Gastroesophageal sphincter (tissue), 4 donors: Measurements from ENCODE around the gene RERGL. TPM values are rescaled to one million over a fixed set of nuclear protein-coding genes. Genes with fewer than 3 reads are reported as not detected.
"Not testable (repeated sequence)": the region's sequence is repeated elsewhere in the genome, so short reads cannot be mapped to it uniquely, and the experiment has no call there.

Experiments used
- ATAC-seq: fragments of 150-250 bp; one replicate; pipeline ENCODE4 v1.9.1; 2016; ENCODE audit warnings: mild to moderate bottlenecking, moderate library complexity
- H3K27ac ChIP-seq, 4 donors: fragments of 200-600 bp; sonication (generic) in 3 of 4; 1 replicate in 3 of 4; 2 replicates in 1 of 4; pipeline ENCODE4 v1.5.1; 2016 to 2019
- H3K27me3 ChIP-seq: fragments of 200-600 bp; sonication (generic); one replicate; pipeline ENCODE4 v1.5.1; 2019
- H3K36me3 ChIP-seq, 2 donors: fragments of 200-600 bp; sonication (generic); one replicate each; pipeline ENCODE4 v1.5.1; 2019; ENCODE audit warnings: control low read depth in 1 of 2
- H3K4me1 ChIP-seq, 3 donors: fragments of 200-600 bp; sonication (generic); 1 replicate in 2 of 3; 2 replicates in 1 of 3; pipeline ENCODE4 v1.5.1; 2016 to 2019; ENCODE audit warnings: control low read depth in 2 of 3
- H3K4me3 ChIP-seq, 2 donors: fragments of 200-600 bp; sonication (generic); one replicate each; pipeline ENCODE4 v1.5.1; 2019; ENCODE audit warnings: mild to moderate bottlenecking in 1 of 2, moderate library complexity in 1 of 2
- H3K9me3 ChIP-seq, 3 donors: fragments of 200-600 bp; sonication (generic); one replicate each; pipeline ENCODE4 v1.5.1; 2017 to 2019; ENCODE audit warnings: control low read depth in 2 of 3
- EP300 ChIP-seq: sonication (generic); formaldehyde crosslinking; IDR thresholded peaks from one replicate; pipeline ENCODE4 v1.6.1; 2017; ENCODE audit warnings: antibody characterized with exemption, mild to moderate bottlenecking
- POLR2A ChIP-seq, 2 donors: fragments of 450-650 bp; IDR thresholded peaks; one replicate each; pipeline ENCODE4 v1.6.1; 2017; ENCODE audit warnings: antibody characterized with exemption in 2 of 2, mild to moderate bottlenecking in 2 of 2, moderate library complexity in 1 of 2
- POLR2AphosphoS5 ChIP-seq: sonication (generic); formaldehyde crosslinking; IDR thresholded peaks from one replicate; pipeline ENCODE4 v1.6.1; 2017; ENCODE audit warnings: antibody characterized with exemption
- WGBS, 2 donors: methylation state at CpG; one replicate each; pipeline ENCODE4 v1.1.5; 2018; ENCODE audit warnings: low coverage in 1 of 2; 5-methylcytosine and 5-hydroxymethylcytosine counted together
- total RNA-seq, 4 donors: library from RNA; depleted of rRNA; stranded (reverse); fragments of >200 nt; gene quantifications; one replicate each; pipeline ENCODE4 v1.1.0, GENCODE V29; 2016
- TF ChIP-seq, protein P1 (sequence below), 4 experiments: fragments of 200-600 bp in 2 of 4; fragments of 450-650 bp in 2 of 4; sonication (generic) in 1 of 4; IDR thresholded peaks; one replicate each; pipeline ENCODE4 v1.5.1; 2017 to 2019; ENCODE audit warnings: antibody characterized with exemption in 4 of 4, mild to moderate bottlenecking in 2 of 4, moderate library complexity in 2 of 4

The RERGL gene
- total RNA-seq, 4 donors from 2014 or later = 1.7 to 6.0 (median 3.6) TPM

DNA sequence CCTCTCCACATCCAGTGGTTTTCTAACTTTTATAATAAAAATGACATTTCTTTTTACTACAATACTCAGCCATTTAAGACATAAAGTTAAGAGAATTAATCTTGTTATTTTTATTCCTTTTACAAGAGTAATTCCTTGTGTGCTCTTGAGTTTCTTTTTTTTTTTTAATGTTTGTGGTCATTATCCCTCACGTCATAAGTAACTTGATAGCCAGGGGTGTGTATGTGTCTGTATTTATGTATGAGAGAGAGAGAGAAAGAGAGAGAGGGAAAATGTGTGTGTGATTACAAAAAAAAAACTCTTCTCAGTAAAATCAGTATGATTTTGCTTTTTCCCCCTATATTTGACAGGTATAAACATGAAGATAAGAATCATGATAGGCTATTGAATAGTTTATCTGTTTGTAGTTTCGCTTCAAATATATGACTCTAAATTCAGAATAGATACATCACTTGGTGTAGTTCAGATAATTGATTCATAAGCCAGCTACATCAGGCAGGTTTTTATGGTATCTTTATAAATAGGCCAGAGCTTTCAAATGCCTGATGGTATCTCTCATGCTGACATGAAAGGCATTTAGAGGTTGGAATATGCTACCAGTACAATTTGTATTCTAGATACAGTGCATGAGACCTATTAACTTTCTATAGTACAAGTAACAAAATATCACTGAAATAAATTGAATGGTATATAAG lies 34.9 kb downstream of the RERGL start:
- WGBS, 2 donors = 57 to 60% methylated on average over 2 of the region's 2 CpGs
- Histone ChIP-seq H3K4me3 (no peak overlapping the region), H3K27me3 (no peaks in the 10 kb centered on the region), H3K9me3 (peaks cover 0 to 32% (median 0%) of the 10 kb centered on the region in 3 donors), H3K4me1 (no peaks in the 10 kb centered on the region), H3K27ac (no peak overlapping the region), H3K36me3 (no peaks in the 10 kb centered on the region)
- ATAC-seq = no peak
- TF ChIP-seq EP300 = no peak
- no peak for TF ChIP-seq POLR2A (IDR thresholded peaks at IDR 0.05)
- TF ChIP-seq, protein P1, sequence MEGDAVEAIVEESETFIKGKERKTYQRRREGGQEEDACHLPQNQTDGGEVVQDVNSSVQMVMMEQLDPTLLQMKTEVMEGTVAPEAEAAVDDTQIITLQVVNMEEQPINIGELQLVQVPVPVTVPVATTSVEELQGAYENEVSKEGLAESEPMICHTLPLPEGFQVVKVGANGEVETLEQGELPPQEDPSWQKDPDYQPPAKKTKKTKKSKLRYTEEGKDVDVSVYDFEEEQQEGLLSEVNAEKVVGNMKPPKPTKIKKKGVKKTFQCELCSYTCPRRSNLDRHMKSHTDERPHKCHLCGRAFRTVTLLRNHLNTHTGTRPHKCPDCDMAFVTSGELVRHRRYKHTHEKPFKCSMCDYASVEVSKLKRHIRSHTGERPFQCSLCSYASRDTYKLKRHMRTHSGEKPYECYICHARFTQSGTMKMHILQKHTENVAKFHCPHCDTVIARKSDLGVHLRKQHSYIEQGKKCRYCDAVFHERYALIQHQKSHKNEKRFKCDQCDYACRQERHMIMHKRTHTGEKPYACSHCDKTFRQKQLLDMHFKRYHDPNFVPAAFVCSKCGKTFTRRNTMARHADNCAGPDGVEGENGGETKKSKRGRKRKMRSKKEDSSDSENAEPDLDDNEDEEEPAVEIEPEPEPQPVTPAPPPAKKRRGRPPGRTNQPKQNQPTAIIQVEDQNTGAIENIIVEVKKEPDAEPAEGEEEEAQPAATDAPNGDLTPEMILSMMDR (IDR thresholded peaks at IDR 0.05) = no peak
- no peak for TF ChIP-seq POLR2AphosphoS5

DNA sequence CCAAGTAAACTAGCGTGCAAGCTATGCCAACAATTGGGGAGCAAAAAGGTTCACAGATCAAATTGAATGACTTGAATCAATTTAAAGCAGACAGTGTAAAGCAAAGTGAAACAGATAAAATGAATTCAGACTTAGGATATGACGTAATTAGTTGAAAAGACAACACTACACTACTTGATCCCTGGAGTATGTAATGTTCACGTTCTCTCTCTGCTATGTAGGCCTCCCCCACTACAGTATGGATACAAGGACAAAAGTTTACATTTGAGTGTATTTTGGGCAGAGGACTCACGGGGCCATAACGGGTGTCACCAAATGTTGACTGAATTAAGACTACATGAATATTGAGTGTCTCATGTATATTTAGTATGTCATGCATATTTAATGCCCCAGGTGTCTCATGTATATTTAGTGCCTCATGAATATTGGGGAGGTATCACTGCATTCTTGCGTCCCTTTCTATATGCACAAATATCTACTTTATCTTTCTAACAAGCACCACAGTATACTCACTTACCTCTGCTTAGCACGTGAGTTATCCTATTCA lies 44.5 kb downstream of the RERGL start:
- no peaks in the 10 kb centered on the region for H3K36me3 ChIP-seq
- H3K27ac ChIP-seq = no peak overlapping the region
- no peaks in the 10 kb centered on the region for H3K27me3 ChIP-seq
- H3K4me3 ChIP-seq = no peak overlapping the region
- H3K4me1 ChIP-seq = no peaks in the 10 kb centered on the region
- no peak for TF ChIP-seq POLR2A (IDR thresholded peaks at IDR 0.05)
- TF ChIP-seq, protein P1 (IDR thresholded peaks at IDR 0.05) = no peak
- no peak for TF ChIP-seq POLR2AphosphoS5
- TF ChIP-seq EP300 = no peak
- no peak for ATAC-seq
- H3K9me3 ChIP-seq = peaks cover 0 to 7% (median 0%) of the 10 kb centered on the region in 3 donors
- WGBS, 2 donors = 65 to 79% methylated on average over 7 of the region's 7 CpGs

DNA sequence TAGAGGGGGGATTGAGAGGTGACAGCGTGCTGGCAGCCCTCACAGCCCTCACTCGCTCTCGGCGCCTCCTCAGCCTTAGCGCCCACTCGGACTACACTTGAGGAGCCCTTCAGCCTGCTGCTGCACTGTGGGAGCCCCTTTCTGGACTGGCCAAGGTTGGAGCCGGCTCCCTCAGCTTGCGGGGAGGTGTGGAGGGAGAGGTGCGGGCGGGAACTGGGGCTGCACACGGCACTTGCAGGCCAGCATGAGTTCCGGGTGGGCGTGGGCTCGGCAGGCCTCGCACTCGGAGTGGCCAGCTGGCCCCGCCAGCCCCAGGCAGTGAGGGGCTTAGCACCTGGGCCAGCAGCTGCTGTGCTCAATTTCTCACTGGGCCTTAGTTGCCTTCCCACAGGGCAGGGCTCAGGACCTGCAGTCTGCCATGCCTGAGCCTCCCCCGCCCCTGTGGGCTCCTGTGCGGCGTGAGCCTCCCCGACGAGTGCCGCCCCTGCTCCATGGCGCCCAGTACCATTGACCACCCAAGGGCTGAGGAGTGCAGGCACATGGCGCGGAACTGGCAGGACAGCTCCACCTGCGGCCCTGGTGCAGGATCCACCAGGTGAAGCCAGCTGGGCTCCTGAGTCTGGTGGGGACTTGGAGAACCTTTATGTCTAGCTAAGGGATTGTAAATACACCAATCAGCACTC lies 49.8 kb downstream of the RERGL start:
- not testable (repeated sequence) for H3K27ac ChIP-seq, H3K27me3 ChIP-seq, H3K4me3 ChIP-seq, H3K36me3 ChIP-seq, H3K4me1 ChIP-seq, H3K9me3 ChIP-seq, ATAC-seq
- no CpG with 5 or more reads among the region's 27 CpGs for WGBS, 2 donors

Other genes with a start within 250 kb of the RERGL start
- under 1 TPM in 3 of 4 donors, not detected in 1; 0.40 to 0.79 (median 0.69) TPM for gene PIK3C2G, start 171.3 kb upstream of the RERGL start, total RNA-seq